ENCODE measurements around the gene FBXO11.

FBXO11 gene

GRCh38 chr2:47849368-47849767 lies 56.9 kb downstream of the FBXO11 start:
- DNase-seq (ENCODE audit: low spot score) = no peak

GRCh38 chr2:47844162-47844561 lies 62.1 kb downstream of the FBXO11 start:
- no peak for DNase-seq (ENCODE audit: low spot score)

- DNase-seq (ENCODE audit: low spot score) = no peak
Observed at GRCh38 chr2:47843407-47843806, 62.9 kb downstream of the FBXO11 start.

GRCh38 chr2:47842846-47843245 lies 63.5 kb downstream of the FBXO11 start:
- DNase-seq (ENCODE audit: low spot score) = no peak

GRCh38 chr2:47838686-47839085 lies 67.6 kb downstream of the FBXO11 start:
- DNase-seq (ENCODE audit: low spot score) = no peak

GRCh38 chr2:47838249-47838648 lies 68.0 kb downstream of the FBXO11 start:
- DNase-seq (ENCODE audit: low spot score) = no peak

- DNase-seq (ENCODE audit: low spot score) = no peak
Observed at GRCh38 chr2:47833516-47833968, 72.8 kb downstream of the FBXO11 start.

- DNase-seq (ENCODE audit: low spot score) = no peak
Observed at GRCh38 chr2:47822518-47822917, 83.8 kb downstream of the FBXO11 start.

GRCh38 chr2:47819834-47820233 lies 86.5 kb downstream of the FBXO11 start:
- DNase-seq (ENCODE audit: low spot score) = no peak

GRCh38 chr2:47818777-47819176 lies 87.5 kb downstream of the FBXO11 start:
- DNase-seq (ENCODE audit: low spot score) = no peak

- no peak for DNase-seq (ENCODE audit: low spot score)
Observed at GRCh38 chr2:47815764-47816163, 90.5 kb downstream of the FBXO11 start.

- DNase-seq (ENCODE audit: low spot score) = no peak
Observed at GRCh38 chr2:47811668-47812067, 94.6 kb downstream of the FBXO11 start.

- DNase-seq (ENCODE audit: low spot score) = no peak
Observed at GRCh38 chr2:47810850-47811249, 95.4 kb downstream of the FBXO11 start.

GRCh38 chr2:47809903-47810302 lies 96.4 kb downstream of the FBXO11 start:
- DNase-seq (ENCODE audit: low spot score) = no peak

GRCh38 chr2:47808614-47809013 lies 97.7 kb downstream of the FBXO11 start:
- DNase-seq (ENCODE audit: low spot score) = no peak

- DNase-seq (ENCODE audit: low spot score) = no peak
Observed at GRCh38 chr2:47805850-47806249, 100.4 kb downstream of the FBXO11 start.

- DNase-seq (ENCODE audit: low spot score) = no peak
Observed at GRCh38 chr2:47803770-47804169, 102.5 kb downstream of the FBXO11 start.

GRCh38 chr2:47803363-47803762 lies 102.9 kb downstream of the FBXO11 start:
- no peak for DNase-seq (ENCODE audit: low spot score)

GRCh38 chr2:47801118-47801517 lies 105.2 kb downstream of the FBXO11 start:
- DNase-seq (ENCODE audit: low spot score) = no peak

- DNase-seq (ENCODE audit: low spot score) = no peak
Observed at GRCh38 chr2:47799031-47799609, 107.2 kb downstream of the FBXO11 start.

GRCh38 chr2:47798631-47799030 lies 107.7 kb downstream of the FBXO11 start:
- no peak for DNase-seq (ENCODE audit: low spot score)

- no peak for DNase-seq (ENCODE audit: low spot score)
Observed at GRCh38 chr2:47796090-47796697, 110.1 kb downstream of the FBXO11 start.

- DNase-seq (ENCODE audit: low spot score) = no peak
Observed at GRCh38 chr2:47785986-47786385, 120.3 kb downstream of the FBXO11 start.

GRCh38 chr2:47784352-47784851 lies 121.9 kb downstream of the FBXO11 start:
- DNase-seq (ENCODE audit: low spot score) = no peak

Data from iPS-NIHi11 (cell line).